Bronchial epithelial cell (primary cell): ENCODE data around the gene NOL8. TPM values are rescaled to one million over a fixed set of nuclear protein-coding genes. Genes with fewer than 3 reads are reported as not detected.

Experiments used
- DNase-seq: peaks from one replicate; pipeline ENCODE4 v3.0.0-alpha.2; 2010; ENCODE audit warnings: low read depth
- FAIRE-seq: peaks from 2 replicates; lab custom pipeline; 2011; peaks lifted over from hg19 to GRCh38; lab: Jason Lieb, UNC
- H3K27me3 ChIP-seq: 2 replicates; pipeline ENCODE4 v1.5.1; 2011; ENCODE audit warnings: low read length; ENCODE audit not compliant: control insufficient read depth, insufficient read depth
- H3K36me3 ChIP-seq: 2 replicates; pipeline ENCODE4 v1.5.1; 2011; ENCODE audit warnings: low read length; ENCODE audit not compliant: control insufficient read depth, insufficient read depth
- H3K4me3 ChIP-seq: 2 replicates; pipeline ENCODE4 v1.5.1; 2011; ENCODE audit warnings: mild to moderate bottlenecking, low read depth, low read length, control low read depth
- CTCF ChIP-seq: IDR thresholded peaks from 2 replicates; pipeline ENCODE4 v1.5.1; 2011; ENCODE audit warnings: mild to moderate bottlenecking, moderate library complexity, low read length, control low read depth, inconsistent platforms; ENCODE audit not compliant: insufficient read depth, severe bottlenecking
- total RNA-seq: library from RNA; depleted of rRNA; stranded (reverse); fragments of >200 nt; gene quantifications from 2 replicates; pipeline ENCODE4 v1.2.1, GENCODE V29; 2014

NOL8 gene
- total RNA-seq, 1 donor from 2014 or later = 19.7 TPM

DNA sequence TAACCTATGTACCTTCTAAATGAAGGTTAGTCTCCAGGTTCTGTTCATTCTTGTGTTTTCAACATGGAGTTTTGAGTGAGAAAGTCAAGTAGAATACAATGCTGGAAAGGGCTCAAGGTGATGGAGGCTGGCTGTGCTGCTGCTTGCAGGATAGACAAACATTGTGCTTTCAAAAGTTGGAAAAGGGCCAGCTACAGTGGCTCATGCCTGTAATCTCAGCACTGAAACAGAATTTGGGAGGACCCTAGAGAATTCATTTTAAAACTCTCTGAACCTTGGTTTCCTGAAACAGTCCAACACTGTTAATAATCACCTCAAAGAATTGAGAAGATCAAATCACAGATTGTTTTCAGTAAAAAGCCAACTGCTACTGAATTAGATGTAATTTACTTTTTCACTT is 16.3 kb downstream of the NOL8 start:
- DNase-seq = no peak
- H3K36me3 ChIP-seq = peaks cover 10% of the 10 kb centered on the region
- no peak for FAIRE-seq
- no peak for TF ChIP-seq CTCF
- no peak overlapping the region for H3K4me3 ChIP-seq
- H3K27me3 ChIP-seq = no peaks in the 10 kb centered on the region

DNA sequence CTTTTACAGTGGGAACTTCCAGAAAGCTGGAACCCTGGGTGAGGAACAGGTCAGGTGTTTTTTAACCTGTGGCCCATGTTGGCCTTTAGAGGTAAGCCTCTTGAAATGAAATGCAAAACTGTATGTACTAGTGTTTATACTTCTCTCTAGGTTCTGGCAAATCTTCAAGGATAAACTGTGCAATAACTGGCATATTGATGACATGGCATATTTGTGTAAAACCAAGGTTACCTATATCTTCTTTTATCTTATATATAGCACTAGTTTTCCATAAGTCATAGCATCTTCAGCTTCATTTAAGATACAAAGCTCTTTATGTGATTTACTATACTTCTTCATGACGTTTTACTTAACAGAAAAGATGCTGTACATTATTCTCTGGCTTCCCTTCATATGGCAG is 24.2 kb downstream of the NOL8 start:
- DNase-seq = no peak
- no peak for FAIRE-seq
- peaks cover 9% of the 10 kb centered on the region for H3K36me3 ChIP-seq
- no peak overlapping the region for H3K4me3 ChIP-seq
- no peak for TF ChIP-seq CTCF
- no peaks in the 10 kb centered on the region for H3K27me3 ChIP-seq

- no peak for FAIRE-seq
- Histone ChIP-seq H3K36me3 (peaks cover 5% of the 10 kb centered on the region), H3K27me3 (no peaks in the 10 kb centered on the region), H3K4me3 (no peak overlapping the region)
- TF ChIP-seq CTCF = no peak
- no peak for DNase-seq
Observed at GRCh38 chr9:92299116-92299515, 26.0 kb downstream of the NOL8 start.

DNA sequence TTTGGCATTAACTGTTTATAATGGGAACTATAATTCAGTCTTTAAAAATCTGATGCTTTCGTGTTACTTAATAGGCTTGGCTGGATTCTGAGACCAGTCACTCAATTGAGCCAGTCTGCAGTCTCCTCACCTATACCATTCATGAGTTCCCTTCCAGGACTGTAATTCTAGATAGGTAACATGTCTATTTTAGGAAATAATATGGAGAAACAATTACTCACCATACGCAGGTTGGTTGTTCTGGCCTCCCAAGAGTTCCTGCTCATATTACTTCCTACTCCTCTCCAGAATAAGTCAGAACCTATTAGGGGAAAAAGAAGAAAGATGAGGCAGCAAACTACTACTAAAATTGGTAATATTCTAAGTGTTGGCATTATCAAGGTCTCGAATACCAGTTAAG is 27.1 kb downstream of the NOL8 start:
- FAIRE-seq = no peak
- Histone ChIP-seq H3K27me3 (no peaks in the 10 kb centered on the region), H3K4me3 (no peak overlapping the region), H3K36me3 (peaks cover 5% of the 10 kb centered on the region)
- DNase-seq = peak; percentile 59
- no peak for TF ChIP-seq CTCF

- Histone ChIP-seq H3K27me3 (no peaks in the 10 kb centered on the region), H3K4me3 (no peak overlapping the region), H3K36me3 (peaks cover 5% of the 10 kb centered on the region)
- TF ChIP-seq CTCF = no peak
- FAIRE-seq = no peak
- no peak for DNase-seq
Observed at GRCh38 chr9:92297611-92298010, 27.5 kb downstream of the NOL8 start.

DNA sequence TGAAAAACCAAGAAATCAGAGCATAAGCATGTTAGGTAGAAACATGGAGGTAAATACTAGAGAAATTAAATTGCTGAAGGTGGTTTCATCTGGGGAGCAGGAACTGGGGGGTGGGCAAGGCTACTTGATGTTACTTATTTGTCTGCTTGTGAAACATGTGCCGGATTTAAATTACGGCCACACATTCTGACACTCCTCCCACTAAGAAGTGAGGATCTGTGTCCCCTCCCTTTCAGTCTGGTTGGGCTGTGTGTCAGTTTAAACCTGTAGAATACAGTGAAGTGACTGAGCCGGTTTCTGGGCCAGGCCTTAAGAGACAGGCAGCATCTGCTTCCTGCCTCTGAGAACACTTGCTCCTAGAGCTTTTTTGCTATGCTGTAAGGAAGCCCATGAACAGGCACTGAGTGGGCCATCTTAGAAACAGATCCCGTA is 29.3 kb downstream of the NOL8 start:
- H3K36me3 ChIP-seq = peaks cover 4% of the 10 kb centered on the region
- H3K27me3 ChIP-seq = no peaks in the 10 kb centered on the region
- DNase-seq = peak; percentile 58
- H3K4me3 ChIP-seq = no peak overlapping the region
- FAIRE-seq = no peak
- TF ChIP-seq CTCF = no peak
